Natural killer cell treated with Interleukin-12 subunit alpha and Interleukin-12 subunit beta and Interleukin-15 and Interleukin-18, amount 100 ng/mL, for 72 hours (primary cell): Measurements from ENCODE around the gene DRAP1. TPM values are rescaled to one million over a fixed set of nuclear protein-coding genes. Genes with fewer than 3 reads are reported as not detected.
"Not testable (repeated sequence)": the region's sequence is repeated elsewhere in the genome, so short reads cannot be mapped to it uniquely, and the experiment has no call there.

Experiments
- ATAC-seq, 2 donors: fragments of 150-1000 bp; cut with Tn5 transposase in 1 of 2; sonication (Bioruptor Pico), chemical (Tn5 transposase) in 1 of 2; 2 replicates each; pipeline ENCODE4 v1.10.0; 2021
- DNase-seq: peaks from one replicate; pipeline ENCODE4 v3.0.0; 2022; ENCODE audit warnings: low spot score
- H3K27ac Mint-ChIP-seq, 2 donors: 1 replicate in 1 of 2; 2 replicates in 1 of 2; pipeline ENCODE4 v1.8.0; 2022; ENCODE audit warnings: mixed read lengths in 2 of 2, mild to moderate bottlenecking in 1 of 2, moderate library complexity in 1 of 2
- H3K27me3 Mint-ChIP-seq, 2 donors: 1 replicate in 1 of 2; 2 replicates in 1 of 2; pipeline ENCODE4 v1.8.0; 2022; ENCODE audit warnings: mixed read lengths in 2 of 2
- H3K36me3 Mint-ChIP-seq: one replicate; pipeline ENCODE4 v1.8.0; 2022; ENCODE audit warnings: mixed read lengths
- H3K4me1 Mint-ChIP-seq, 2 donors: 1 replicate in 1 of 2; 2 replicates in 1 of 2; pipeline ENCODE4 v1.8.0; 2022; ENCODE audit warnings: low read depth in 2 of 2, mixed read lengths in 2 of 2, mild to moderate bottlenecking in 1 of 2
- H3K4me3 Mint-ChIP-seq: one replicate; pipeline ENCODE4 v1.8.0; 2022; ENCODE audit warnings: mixed read lengths
- H3K9me3 Mint-ChIP-seq: 2 replicates; pipeline ENCODE4 v1.8.0; 2022; ENCODE audit warnings: mixed read lengths
- total RNA-seq, 2 donors: library from RNA; stranded (reverse); gene quantifications; one replicate each; pipeline ENCODE4 v1.2.3, GENCODE V29; 2022

The DRAP1 gene
- total RNA-seq, 2 donors from 2014 or later = 88.5 to 95.6 TPM

GRCh38 chr11:65883058-65883761, 36.0 kb upstream of the DRAP1 start:
- peak overlapping the region; percentile 41 to 77 for H3K27ac Mint-ChIP-seq
- DNase-seq (no peak), ATAC-seq (no peak)
- H3K4me1 Mint-ChIP-seq = peaks cover 59 to 65% of the 10 kb centered on the region in 2 donors
- peaks cover 7% of the 10 kb centered on the region for H3K36me3 Mint-ChIP-seq
- H3K9me3 Mint-ChIP-seq = no peaks in the 10 kb centered on the region
- H3K27me3 Mint-ChIP-seq = no peaks in the 10 kb centered on the region
- no peak overlapping the region for H3K4me3 Mint-ChIP-seq

- DNase-seq (no peak), ATAC-seq (no peak)
- peaks cover 7% of the 10 kb centered on the region for H3K36me3 Mint-ChIP-seq
- no peaks in the 10 kb centered on the region for H3K9me3 Mint-ChIP-seq
- no peak overlapping the region for H3K4me3 Mint-ChIP-seq
- peaks cover 59 to 66% of the 10 kb centered on the region in 2 donors for H3K4me1 Mint-ChIP-seq
- peak overlapping the region; percentile 41 to 77 for H3K27ac Mint-ChIP-seq
- H3K27me3 Mint-ChIP-seq = no peaks in the 10 kb centered on the region
Observed at GRCh38 chr11:65883786-65884715, 35.2 kb upstream of the DRAP1 start.

GRCh38 chr11:65884716-65885092, 34.5 kb upstream of the DRAP1 start:
- Mint-ChIP-seq H3K36me3 (peaks cover 7% of the 10 kb centered on the region), H3K27ac (peak overlapping the region; percentile 41 to 77), H3K9me3 (no peaks in the 10 kb centered on the region), H3K4me1 (peaks cover 59 to 66% of the 10 kb centered on the region in 2 donors), H3K4me3 (no peak overlapping the region), H3K27me3 (no peaks in the 10 kb centered on the region)
- DNase-seq = peak; percentile 84
- peak; percentile 40 to 57 for ATAC-seq

GRCh38 chr11:65885231-65885630, 34.0 kb upstream of the DRAP1 start:
- H3K9me3 Mint-ChIP-seq = no peaks in the 10 kb centered on the region
- no peaks in the 10 kb centered on the region for H3K27me3 Mint-ChIP-seq
- peaks cover 62 to 70% of the 10 kb centered on the region in 2 donors for H3K4me1 Mint-ChIP-seq
- DNase-seq = no peak
- H3K27ac Mint-ChIP-seq = peak overlapping the region; percentile 41 to 77
- H3K36me3 Mint-ChIP-seq = peaks cover 7% of the 10 kb centered on the region
- H3K4me3 Mint-ChIP-seq = no peak overlapping the region
- no peak for ATAC-seq

- H3K4me3 Mint-ChIP-seq = peak overlapping the region; percentile 97
- H3K36me3 Mint-ChIP-seq = peaks cover 7% of the 10 kb centered on the region
- H3K27me3 Mint-ChIP-seq = no peaks in the 10 kb centered on the region
- H3K4me1 Mint-ChIP-seq = peaks cover 57 to 64% of the 10 kb centered on the region in 2 donors
- DNase-seq (no peak), ATAC-seq (no peak)
- no peaks in the 10 kb centered on the region for H3K9me3 Mint-ChIP-seq
- H3K27ac Mint-ChIP-seq = peak overlapping the region; percentile 72 to 95
Observed at GRCh38 chr11:65885808-65886536, 33.3 kb upstream of the DRAP1 start.

DNA sequence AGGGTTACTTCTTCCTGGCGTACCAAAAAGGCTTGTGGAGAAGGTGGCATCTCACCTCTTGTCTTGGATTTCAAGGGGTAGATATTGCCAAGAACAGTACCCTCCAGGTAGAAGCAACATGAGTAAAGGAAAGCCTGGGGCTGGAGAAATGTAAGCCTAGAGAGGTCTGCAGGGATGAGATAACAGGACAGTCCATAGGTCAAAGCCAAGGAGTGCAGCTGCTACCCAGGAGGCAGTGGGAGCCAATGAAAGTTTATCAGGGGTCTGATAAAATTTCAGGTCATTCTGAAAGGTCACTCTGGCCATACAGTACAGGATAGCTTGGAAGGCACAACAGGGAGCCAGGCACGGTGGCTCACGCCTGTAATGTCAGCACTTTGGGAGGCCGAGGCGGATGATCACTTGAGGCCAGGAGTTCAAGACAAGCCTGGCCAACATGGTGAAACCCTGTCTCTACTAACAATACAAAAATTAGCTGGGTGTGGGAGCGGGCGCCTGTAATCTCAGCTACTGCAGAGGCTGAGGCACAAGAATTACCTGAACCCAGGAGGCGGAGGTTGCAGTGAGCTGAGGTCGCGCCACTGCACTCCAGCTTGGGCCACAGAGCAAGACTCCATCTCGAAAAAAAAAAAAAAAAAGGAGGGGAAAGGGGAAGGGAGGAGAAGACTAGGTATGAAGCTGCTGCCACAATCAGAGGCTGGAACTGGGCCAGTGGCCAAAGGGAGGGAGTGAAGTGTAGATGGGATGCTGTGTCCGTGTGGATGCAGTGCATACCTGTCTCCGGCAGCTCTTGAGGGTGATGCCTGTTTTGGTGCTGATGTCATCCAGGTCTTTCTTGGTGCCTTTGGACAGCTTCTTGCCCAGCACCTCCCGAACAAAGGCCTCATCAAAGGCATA, 32.2 kb upstream of the DRAP1 start:
- H3K27me3 Mint-ChIP-seq = no peaks in the 10 kb centered on the region
- H3K4me1 Mint-ChIP-seq = peaks cover 55% of the 10 kb centered on the region in 2 donors
- peak overlapping the region; percentile 95 to 98 for H3K27ac Mint-ChIP-seq
- ATAC-seq = no peak
- no peak for DNase-seq
- peak overlapping the region; percentile 97 for H3K4me3 Mint-ChIP-seq
- peaks cover 8% of the 10 kb centered on the region for H3K36me3 Mint-ChIP-seq
- no peaks in the 10 kb centered on the region for H3K9me3 Mint-ChIP-seq

DNA sequence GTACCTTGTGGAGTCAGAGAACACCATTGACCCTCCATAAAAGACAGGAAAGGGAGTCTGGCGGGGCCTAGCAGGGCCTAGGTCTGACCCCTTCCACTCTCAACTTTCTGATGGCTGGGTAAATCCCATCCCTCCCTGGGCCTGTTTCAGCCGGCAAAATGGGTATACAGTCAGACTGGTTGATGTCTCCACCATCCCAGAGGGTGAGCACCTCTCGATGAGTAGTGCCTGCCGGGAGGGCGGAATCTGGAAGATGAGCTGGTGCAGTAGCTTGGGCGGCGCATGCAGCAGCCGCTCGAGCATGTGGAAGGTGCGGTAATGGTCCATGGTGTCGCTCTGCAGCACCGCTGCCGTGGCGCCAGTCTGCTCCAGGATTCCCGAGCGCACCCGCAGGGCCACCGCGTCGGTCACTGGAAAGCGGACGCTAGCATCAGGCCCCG, 31.5 kb upstream of the DRAP1 start:
- Mint-ChIP-seq H3K4me3 (peak overlapping the region; percentile 97), H3K27me3 (no peaks in the 10 kb centered on the region), H3K9me3 (no peaks in the 10 kb centered on the region), H3K27ac (peak overlapping the region; percentile 95 to 98), H3K4me1 (peaks cover 57 to 61% of the 10 kb centered on the region in 2 donors), H3K36me3 (peaks cover 14% of the 10 kb centered on the region)
- no peak for ATAC-seq
- no peak for DNase-seq

DNA sequence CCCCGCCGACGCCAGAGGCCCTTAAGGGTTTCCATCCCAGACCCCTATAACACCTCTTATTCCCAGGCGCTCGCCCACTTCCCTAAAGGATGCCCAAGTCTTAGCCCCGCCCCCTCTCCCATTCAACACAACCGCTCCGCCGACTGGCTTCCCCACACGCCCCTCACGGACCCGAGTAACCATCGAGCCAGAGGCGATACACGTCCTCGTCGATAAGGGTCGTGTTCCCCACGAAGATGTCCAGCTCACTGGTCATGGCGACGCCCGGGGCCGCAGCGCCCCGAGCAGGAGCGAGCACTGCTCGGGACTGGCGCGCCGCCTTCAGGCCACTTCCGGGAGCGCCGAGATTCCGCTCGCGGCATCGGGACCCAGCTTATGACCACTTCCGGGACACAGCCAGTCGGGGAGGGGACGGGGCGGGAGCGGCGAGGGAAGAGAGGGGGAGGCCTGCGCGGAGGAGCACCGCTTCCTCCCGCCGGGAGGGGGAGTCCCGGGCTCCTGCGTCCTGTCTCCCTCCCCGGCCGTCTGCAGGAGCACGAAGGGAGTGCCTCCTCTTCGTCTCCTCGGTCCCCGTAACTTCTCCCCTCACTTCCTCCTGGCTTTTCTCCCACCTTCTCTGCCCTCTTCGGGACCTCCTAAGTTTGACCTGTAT, 30.9 kb upstream of the DRAP1 start, which contains the start of gene FIBP:
Gene FIBP (minus strand): TSS at position 309 of the 652 bp plus-strand sequence. CDS start 53 bp downstream, at position 256.
- H3K36me3 Mint-ChIP-seq = peaks cover 14% of the 10 kb centered on the region
- ATAC-seq (peak; percentile 82 to 86), DNase-seq (peak; percentile 95)
- H3K27ac Mint-ChIP-seq = peak within 1 kb of the TSS; percentile 95 to 98
- no peaks in the 10 kb centered on the region for H3K9me3 Mint-ChIP-seq
- no peaks in the 10 kb centered on the region for H3K27me3 Mint-ChIP-seq
- H3K4me1 Mint-ChIP-seq = peaks cover 58 to 65% of the 10 kb centered on the region in 2 donors
- H3K4me3 Mint-ChIP-seq = peak within 1 kb of the TSS; percentile 97

DNA sequence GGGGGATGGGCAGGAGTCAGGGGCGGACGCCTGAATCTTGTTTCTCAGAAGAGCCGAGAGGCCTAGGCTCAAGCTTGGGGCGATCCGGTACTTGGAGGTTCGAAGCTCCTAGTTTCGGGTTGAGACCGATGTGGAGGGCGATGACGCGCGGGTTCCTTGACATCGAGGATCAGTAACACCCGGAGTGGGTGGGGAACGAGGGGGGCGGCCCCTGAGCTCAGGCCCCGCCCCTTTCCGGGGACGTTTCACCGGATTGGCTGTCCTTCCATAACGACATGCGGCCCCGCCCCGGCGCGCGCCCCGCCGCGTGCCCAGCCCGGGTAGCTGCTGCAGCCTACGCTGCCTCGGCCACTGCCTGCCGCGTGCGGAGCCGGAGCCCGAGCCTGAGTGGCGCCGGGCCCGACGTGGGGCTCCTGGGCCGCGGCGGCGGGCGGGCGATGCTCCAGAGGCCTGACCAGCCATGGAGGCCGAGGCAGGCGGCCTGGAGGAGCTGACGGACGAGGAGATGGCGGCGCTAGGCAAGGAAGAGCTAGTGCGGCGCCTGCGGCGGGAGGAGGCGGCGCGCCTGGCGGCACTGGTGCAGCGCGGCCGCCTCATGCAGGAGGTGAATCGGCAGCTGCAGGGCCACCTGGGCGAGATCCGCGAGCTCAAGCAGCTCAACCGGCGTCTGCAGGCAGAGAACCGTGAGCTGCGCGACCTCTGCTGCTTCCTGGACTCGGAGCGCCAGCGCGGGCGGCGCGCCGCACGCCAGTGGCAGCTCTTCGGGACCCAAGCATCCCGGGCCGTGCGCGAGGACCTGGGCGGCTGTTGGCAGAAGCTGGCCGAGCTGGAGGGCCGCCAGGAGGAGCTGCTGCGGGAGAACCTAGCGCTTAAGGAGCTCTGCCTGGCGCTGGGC, 28.7 kb upstream of the DRAP1 start, which contains the start of gene CCDC85B:
Gene CCDC85B (plus strand): TSS at position 350 of the 895 bp plus-strand sequence. CDS start 111 bp downstream, at position 461.
- peaks cover 54 to 61% of the 10 kb centered on the region in 2 donors for H3K4me1 Mint-ChIP-seq
- H3K27ac Mint-ChIP-seq = peak within 1 kb of the TSS; percentile 95 to 98
- peak; percentile 100 for DNase-seq
- H3K9me3 Mint-ChIP-seq = no peaks in the 10 kb centered on the region
- peaks cover 14% of the 10 kb centered on the region for H3K36me3 Mint-ChIP-seq
- peak within 1 kb of the TSS; percentile 97 for H3K4me3 Mint-ChIP-seq
- H3K27me3 Mint-ChIP-seq = no peaks in the 10 kb centered on the region
- peak; percentile 84 to 89 for ATAC-seq

DNA sequence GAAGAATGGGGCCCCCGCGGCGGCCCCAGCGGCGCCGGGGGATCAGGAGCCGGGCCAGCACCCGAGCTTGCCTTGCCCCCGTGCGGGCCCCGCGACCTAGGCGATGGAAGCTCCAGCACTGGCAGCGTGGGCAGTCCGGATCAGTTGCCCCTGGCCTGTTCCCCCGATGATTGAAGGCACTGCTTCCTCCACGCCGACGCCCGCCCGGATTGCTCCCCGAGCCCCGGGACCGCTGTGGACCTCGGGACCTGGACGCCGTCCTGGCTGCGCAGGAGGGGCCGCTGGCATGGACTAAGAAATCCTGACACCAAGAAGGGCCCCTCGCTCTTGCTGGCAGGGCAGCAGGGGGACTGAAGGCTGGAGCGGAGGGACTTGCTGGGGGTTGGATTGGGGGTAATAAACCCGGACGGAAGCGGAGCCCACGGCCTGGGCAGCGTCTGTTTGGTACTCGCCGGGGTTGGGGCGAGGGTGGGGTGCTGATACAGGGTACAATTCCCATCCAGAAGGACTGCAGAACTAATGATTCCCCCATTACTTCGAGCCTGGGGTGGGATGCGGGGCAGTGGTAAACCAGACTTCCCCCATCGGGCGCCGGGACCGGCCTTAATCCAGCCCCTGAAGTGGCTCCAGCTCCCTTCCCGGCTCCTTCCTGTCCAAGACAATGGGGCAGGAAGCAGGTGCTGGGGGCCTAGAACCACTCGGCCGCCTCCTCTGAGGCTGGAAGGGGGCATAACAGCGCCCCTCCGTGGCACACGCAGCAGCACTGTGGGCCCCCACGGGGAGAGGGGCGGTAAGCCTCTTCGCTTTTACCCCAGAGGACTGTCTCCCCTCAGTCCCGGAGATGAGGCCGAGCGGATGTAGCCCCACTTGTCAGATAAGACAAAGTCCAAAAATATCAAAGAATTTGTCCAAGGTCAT, 27.7 kb upstream of the DRAP1 start:
- Mint-ChIP-seq H3K9me3 (no peaks in the 10 kb centered on the region), H3K27ac (peak overlapping the region; percentile 90 to 93), H3K4me3 (peak overlapping the region; percentile 97), H3K27me3 (no peaks in the 10 kb centered on the region), H3K36me3 (peaks cover 11% of the 10 kb centered on the region), H3K4me1 (peaks cover 60 to 67% of the 10 kb centered on the region in 2 donors)
- ATAC-seq = no peak
- no peak for DNase-seq

- peaks cover 56 to 64% of the 10 kb centered on the region in 2 donors for H3K4me1 Mint-ChIP-seq
- H3K4me3 Mint-ChIP-seq = peak overlapping the region; percentile 97
- not testable (repeated sequence) for H3K27me3 Mint-ChIP-seq, ATAC-seq, H3K9me3 Mint-ChIP-seq, H3K36me3 Mint-ChIP-seq, DNase-seq
- peak overlapping the region; percentile 90 to 93 for H3K27ac Mint-ChIP-seq
Observed at GRCh38 chr11:65892137-65892540, 27.1 kb upstream of the DRAP1 start.
